GM12874 (cell line): Measurements from ENCODE around the gene ARHGAP26.

Experiments used
- TF ChIP-seq, protein P1 (sequence below): IDR thresholded peaks from 2 replicates; pipeline ENCODE4 v1.5.1; 2011; ENCODE audit warnings: low read depth, mild to moderate bottlenecking, control low read depth, low read length, moderate library complexity; ENCODE audit not compliant: insufficient read depth

Gene ARHGAP26

DNA sequence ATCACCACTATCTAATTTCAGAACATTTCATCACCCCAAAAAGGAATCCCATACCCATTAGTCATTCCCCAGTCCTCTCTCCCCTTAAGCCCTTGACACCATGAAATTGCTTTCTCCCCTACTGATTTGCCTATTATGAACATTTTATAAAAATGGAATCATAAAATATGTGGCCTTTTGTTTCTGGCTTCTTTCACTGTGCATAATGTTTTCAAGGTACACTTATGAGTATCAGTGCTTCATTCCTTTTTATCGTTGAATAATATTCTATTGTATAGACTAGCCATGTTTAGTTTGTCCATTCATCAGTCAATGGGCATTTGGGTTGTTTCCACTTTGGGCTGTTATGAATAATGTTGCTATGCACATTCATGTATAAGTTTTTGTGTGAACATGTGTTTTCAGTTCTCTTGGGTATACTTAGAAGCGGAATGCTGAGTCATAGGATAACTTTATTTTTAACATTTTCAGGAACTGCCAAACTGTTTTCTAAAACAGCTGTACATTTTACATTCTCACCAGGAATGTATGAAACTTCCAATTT, 43.9 kb upstream of the ARHGAP26 start:
- TF ChIP-seq, protein P1, sequence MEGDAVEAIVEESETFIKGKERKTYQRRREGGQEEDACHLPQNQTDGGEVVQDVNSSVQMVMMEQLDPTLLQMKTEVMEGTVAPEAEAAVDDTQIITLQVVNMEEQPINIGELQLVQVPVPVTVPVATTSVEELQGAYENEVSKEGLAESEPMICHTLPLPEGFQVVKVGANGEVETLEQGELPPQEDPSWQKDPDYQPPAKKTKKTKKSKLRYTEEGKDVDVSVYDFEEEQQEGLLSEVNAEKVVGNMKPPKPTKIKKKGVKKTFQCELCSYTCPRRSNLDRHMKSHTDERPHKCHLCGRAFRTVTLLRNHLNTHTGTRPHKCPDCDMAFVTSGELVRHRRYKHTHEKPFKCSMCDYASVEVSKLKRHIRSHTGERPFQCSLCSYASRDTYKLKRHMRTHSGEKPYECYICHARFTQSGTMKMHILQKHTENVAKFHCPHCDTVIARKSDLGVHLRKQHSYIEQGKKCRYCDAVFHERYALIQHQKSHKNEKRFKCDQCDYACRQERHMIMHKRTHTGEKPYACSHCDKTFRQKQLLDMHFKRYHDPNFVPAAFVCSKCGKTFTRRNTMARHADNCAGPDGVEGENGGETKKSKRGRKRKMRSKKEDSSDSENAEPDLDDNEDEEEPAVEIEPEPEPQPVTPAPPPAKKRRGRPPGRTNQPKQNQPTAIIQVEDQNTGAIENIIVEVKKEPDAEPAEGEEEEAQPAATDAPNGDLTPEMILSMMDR, result no peak

DNA sequence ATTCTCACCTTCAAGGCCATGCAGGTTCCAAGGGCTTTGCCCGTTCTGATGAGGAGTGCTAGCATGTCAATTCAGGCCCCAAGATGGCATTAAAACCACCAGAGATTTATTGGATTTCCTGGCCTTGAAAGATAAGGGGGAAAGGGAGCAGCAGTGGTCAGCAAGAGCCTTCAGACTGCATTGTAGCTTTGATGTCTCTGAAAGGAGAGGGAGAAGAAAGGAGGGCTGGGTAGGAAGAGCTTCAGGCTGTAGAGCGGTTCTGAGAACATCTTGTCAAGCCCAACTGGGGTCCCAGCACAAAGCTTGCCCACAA, 42.5 kb upstream of the ARHGAP26 start:
- TF ChIP-seq, protein P1, result no peak

DNA sequence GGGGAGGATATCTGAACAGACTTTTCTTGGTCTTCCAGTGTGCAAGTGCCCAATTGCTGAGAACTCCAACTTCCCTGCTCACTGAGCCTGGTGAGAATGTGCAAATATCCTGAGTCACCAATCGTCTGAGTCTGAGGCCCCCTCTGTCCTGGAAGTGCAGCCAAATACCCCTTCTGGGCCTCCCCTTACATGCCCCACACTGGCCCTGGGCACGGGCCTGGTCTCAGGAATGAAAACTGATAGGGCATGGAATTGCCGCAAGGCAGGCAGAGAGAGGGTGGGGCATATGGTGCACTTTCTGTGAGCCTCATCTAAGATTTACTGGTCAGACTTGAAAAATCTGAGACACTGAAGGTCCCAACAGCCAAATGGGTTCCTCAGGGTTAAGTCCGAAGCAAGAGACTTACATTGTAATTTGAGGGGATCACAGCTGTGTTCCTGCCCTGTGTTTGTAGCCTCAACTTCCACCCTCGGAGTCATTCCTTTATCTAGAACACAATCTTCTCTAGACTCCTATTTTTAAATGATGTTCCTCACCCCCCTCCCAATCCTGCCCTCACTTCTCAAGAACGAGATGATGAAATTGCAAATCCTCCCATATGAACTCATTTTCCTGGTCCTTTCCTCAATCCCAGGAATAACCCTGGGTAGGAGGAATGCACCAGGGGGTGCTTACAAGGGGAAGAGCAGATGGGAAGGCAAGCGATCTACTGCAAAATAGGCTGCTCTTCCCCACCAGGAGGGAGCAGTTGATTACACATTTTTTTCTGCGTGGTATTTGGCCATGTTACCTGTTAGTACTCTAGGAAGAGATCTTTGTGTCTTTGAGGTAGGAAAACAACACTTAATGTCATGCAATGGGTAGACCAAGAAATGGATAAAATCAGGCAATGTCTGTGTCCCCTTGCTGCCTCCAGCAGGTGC, 34.6 kb upstream of the ARHGAP26 start:
- TF ChIP-seq, protein P1, result no peak

DNA sequence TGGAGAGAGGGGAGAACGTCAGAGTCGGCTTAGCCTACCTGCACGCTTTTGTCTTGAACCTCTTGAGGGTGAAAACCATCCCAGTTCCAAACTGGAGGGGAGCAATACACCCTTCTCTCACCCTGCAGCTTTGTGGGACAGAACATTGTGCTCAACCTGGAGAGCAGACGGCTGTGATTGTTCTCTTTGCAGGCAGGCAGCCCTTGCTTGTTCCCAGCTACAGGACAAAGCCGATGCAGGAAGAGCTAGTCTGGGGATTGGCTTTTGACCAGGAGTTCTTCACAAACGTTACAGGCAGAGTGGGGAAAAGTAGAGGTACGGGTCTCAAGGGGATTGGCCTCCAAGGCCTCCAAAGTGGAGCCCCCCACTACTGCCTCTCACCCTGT, 33.9 kb upstream of the ARHGAP26 start:
- TF ChIP-seq, protein P1, result no peak

- TF ChIP-seq, protein P1, result no peak
These were observed 33.0 kb upstream of the ARHGAP26 start for GRCh38 chr5:142737179-142737578.

DNA sequence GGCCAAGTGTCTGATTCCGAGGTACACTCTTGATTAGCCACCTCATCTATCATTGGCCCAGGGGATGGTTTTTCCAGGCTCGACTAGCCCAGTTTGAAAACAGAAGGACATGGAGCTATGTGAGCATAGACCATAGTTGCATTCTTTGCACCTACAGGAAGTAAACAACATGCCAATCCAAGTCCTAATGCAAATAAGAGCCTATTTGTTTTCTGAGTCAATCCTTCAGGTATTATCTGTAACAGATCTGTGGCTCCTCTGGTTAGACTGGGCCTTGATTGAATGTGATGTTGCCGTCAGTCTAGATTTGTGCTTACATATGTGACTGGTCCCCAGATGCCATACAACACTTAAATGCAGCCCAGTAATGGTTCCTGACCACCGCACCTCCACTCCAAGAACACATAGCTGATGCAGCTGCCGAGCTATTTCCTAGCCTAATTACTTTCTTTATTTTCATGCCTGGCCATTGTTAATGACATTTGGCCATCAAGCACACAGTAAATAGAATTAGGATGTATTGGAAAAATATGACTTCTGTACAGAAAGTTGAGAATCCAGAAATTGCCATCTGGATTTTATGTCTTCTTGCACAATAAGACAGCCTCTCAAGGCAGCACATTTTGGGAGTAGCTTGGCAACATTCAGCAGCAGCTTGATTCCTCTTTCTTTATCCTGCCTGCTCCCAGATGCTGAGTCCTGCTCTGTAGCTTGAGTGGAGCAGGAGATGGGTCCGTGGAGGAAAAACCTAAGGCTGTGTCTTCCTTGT, 29.5 kb upstream of the ARHGAP26 start:
- TF ChIP-seq, protein P1, result no peak
